Left hindlimb (tissue), 1 donor: ENCODE data around the gene TENM4.

ENCODE experiments used
- DNase-seq: peaks from one replicate; pipeline ENCODE4 v3.0.0-alpha.2; 2018

Gene TENM4

DNA sequence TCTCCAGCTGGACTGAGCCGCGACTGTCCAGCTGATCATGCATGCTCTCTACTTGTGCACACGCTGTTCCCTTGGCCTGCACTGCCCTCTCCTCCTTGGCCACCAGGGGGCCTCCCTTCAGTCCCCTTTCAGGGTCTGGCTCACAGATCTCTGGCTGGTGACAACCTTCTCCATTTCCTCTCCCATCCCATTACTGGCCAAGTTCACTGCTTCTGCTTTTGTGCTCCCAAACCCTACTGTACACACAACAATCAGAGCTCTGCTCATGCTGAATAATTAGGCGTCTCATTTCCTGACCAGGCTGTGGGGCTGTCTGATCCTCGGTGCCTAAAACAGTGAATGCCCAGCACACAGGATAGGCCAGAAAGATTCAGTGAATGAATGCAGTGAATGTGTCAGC, 642.2 kb downstream of the TENM4 start:
- DNase-seq: peak; percentile 69

DNA sequence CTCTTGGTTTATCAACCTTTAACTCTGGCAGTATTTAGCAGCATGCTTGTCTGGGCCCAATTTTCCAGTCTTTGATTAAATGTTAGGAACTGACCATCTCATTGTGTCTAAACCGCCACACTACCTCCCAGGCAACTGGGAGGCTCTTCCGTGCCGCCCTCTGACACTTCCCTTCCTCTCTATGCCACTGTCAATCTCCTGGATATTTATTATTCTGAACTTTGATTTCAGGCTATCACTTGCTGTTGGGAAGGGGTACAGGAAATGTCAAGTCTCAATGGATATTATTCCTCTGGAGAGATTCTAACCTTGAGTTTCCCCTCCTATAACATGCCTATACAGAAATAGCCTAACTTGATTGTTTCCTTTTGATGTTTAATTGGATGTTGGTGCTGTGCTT, 643.3 kb downstream of the TENM4 start:
- no peak for DNase-seq

DNA sequence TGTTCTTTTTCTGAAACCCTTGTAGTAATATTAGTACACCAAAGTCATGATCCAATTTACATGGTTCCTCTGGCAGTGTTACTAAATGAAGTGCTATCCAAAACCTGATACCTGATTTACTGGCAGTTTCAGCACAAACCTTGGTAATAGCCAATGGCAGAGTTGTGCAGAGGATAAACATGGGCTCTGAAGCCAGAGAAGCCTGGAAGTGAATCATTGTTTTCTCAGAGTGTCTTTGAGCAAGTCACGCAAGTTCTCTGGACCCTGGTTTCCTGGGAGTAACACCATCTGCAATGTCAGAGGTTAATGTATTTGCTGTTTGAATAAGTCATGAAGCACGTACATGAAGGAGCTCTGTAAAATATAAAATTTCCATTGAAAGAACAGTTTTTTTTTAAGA, 643.9 kb downstream of the TENM4 start:
- DNase-seq: no peak

DNA sequence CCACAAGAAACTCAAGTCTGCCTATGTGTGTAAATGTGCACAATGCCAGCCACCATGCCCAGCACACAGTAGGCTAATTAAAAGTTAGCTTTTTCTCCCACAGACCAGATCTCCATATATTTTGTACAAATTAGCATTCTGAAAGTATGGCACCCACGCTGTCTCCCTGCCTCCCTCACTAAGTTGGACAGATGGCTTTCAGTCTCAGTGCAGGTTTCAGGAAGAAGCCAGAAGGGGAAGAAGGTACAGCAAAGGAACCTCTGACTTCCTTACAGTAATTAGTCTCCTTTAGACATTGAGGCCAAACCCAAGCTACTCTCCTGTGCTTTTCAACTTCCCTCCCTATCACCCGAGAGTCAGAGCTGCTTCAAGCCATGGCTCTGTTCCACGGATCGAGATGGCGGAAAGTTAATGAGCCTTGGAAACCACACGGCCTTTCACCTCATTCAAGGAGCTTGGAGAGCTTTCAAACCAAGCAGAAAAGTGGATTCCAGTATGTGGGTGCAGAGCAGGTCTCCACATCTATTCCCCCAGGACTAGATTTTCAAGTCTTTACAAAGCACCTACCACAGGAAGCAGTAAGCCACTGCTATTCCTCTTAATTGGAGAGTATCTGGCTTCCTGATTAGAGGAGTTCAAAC, 645.1 kb downstream of the TENM4 start:
- no peak for DNase-seq

DNA sequence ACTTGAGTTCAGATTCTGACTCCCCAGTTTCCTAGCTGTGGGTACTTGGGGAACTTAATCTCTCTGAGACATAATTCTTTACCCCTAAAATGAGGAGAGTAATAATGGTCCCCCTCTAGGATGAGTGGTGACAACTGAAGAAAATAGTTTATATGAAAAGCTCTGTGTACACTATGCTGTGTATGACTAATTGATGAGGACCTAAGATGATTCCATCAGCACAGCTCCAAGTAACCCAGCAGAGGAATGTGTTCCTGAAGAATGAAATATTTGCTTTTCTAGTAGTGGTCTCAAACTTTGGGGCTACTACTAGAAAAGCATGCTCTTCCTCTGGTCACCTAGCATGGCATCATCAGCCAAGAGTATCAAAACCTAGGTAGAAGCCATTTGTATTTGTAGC, 648.9 kb downstream of the TENM4 start:
- no peak for DNase-seq

DNA sequence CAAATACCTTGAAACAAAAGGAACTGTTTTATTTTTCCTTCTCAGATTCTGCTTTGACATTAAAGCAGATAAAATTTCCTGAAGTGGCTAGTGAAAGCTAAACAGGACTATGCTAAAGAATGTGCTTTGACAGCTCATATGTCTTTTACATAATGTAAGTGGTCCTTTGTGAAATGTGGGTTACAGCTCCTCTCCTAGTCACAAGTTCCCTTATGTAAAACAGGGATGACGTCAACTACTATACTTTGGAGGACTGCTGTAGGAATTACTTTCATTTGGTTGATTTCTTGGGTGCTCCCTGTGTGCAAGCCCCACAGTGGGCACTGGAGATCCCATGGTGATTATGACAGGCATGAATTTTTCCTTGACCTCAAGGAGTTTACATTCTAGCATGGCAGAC, 649.6 kb downstream of the TENM4 start:
- no peak for DNase-seq

DNA sequence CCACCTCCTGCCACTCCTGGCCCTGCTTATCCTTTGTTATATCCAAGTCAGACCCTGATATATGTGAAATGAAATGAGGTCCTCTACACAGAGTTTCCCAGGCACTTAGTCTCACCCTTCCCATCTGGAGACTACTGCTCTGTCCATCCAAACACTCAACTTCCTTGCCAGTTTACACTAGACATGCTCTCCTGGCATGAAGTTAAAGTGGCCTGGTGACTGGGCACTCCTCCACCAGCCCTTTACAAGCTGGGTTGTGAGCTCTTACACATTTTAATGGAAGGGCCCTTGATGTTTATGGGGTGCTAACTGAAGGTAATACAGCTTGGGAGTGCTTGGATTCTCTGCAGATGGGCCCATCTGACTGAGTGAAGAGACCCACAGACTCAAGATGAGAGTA, 650.0 kb downstream of the TENM4 start:
- DNase-seq: no peak

DNA sequence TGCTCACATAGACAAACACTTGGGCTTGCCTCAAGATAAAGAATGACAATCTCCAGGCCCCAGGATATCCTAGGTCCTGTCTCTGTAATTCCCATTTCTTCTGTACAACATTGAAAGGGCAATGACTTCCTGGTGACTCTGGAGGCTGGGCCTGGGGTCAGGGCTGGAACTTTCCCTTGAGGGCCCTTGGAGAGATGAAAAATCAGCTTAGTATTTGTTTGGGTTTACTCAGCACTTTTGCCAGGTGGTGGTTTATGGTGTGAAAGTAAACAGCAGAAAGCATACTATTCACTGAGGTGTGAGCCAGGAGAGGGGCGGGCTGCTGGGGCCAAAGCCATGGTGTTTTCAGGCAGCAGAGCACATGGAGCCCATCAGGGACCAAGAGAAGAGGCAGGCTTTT, 651.5 kb downstream of the TENM4 start:
- no peak for DNase-seq

DNA sequence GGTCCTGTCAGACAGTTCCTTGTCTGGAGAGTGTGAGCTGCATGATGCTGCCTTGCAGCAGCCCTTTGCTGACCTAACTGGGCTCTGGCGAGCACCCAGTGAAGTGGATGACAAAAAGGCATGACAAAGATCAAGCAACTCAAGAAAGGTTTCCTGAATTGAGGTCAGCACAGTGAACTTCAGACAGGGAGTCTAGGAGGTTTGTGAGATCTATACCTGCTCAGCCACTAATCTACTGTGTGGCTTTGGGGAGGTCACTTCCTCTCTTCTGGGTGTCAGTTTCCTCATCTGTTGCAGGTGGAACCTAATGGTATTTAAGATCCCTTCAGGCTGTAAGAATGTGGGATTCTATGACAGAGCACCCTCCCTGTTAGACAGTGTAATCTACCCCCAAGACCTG, 652.3 kb downstream of the TENM4 start:
- DNase-seq: no peak

DNA sequence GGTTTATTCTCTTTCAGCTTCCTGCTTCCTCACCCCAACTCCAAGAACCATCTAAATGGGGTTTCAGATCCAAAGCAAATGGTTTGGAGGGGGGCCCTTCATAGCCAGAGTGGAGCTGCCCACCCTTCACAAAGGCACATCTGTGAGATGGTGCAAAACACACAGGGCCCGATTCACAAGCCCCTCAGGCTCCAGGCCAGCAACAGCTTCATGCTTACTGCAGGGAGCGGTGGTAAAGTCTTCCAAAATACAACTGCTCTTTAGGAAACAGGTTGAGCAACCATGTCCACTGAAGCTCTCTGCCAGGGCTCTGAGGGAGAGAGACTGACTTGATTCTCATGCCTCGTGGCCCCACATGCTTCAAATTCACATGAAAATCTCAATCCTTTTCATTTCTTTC, 653.1 kb downstream of the TENM4 start:
- peak; percentile 50 for DNase-seq

DNA sequence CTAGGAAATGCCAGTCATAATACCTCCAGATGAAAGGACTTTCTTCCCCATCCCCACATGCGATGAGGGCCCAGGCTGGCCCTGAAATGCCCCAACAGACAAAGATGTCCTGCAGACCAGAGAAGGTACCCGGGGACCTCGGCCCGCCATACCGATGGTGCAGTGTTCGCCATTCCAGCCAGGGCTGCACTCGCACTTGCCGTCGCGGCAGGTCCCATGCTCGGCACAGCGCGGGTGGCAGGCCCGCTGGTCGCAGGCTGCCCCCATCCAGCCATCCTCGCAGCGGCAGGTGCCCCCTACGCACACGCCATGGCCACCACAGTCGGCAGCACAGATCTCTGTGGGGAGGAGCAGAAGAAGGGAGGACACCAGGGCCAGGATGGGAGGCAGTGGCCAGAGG, 654.1 kb downstream of the TENM4 start:
- DNase-seq: no peak

DNA sequence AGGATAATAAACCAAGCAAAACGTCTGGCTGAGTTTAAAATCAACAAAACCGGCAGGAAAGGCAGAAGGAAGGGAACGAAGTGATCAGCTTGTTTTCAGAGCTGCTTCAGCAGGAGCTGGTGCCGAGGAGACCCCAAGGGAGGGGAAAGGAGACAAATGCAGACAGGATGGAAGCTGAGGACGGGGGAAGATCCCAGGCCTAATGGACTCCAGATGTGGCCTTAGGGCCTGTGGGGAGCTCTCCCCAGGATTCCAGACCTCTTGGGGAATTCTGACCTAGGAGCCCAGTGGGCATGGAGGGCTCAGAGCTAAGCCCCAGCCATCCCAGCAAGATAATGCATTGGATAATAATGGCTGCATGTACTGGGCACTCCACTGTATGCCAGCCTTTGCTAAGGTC, 654.7 kb downstream of the TENM4 start:
- no peak for DNase-seq

DNA sequence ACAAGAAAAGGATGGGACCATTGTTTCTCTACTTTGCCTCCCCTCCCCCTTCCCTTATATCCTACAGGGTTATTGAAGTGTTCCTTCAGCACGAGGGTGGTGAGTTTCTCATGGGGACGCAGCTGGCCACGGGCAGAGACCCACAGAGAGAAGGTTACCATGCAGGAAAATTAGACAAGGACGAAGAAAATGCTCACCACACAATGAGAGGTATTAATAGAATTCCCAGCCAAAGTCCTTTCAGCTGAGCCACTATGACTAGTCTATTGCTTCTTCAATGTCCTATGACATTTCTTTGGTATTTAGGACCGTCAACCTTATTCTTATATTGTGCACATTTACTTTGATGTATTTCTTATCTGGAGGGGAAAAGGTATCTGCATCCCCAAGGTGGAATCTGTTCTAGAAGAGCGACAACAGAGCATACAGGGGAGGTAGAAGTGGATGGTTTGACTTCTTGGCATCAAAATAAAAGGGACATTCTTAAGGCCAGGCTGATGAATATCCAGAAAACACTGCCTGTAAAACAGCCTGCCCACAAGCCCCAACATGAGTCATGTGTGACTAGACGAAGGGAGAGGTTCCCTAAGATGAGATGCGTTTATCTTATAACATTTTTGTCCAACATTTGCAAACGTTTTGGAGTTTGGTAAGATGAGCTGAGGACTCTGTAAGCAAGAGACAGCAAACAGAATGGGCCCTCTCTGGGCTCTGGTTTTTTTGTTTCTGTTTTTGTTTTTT, 656.3 kb downstream of the TENM4 start:
- DNase-seq: no peak

DNA sequence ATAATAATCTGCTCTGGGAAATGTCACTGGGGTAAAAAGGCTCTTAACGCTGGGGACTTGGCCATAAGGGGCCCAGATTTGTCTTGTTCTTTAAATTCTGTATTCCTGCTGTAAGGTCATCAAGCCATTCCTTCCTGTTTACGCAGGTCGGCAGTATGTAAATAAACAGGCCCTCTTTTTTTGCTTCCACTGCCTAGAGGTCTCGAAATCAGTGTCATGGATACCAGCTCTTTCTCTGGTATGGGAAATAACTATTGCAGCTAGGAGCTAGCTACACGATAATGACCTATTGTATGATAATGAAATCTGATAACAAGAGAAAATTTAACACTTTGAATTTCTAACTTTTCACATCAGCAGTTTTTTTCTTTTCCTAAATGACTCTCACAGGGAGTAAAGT, 657.0 kb downstream of the TENM4 start:
- DNase-seq: no peak

DNA sequence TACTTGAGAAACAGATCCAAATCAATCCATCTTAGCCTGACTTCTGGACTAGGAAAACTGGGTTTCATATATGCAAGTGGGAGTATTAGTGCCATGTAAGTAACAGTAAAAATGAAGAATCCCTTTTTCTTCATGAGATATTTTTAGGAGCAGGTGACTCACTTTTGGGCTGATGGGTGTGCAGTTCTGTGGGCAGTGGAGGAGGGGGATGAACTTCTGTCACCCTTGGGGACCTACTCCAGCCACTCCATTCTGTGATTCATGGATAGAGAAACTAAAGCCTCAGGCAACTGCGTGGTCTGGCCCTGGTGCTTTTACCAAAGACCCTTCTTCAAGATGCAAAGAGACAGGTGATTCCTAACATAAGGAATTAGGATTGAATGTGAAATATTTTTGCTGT, 657.5 kb downstream of the TENM4 start:
- no peak for DNase-seq

DNA sequence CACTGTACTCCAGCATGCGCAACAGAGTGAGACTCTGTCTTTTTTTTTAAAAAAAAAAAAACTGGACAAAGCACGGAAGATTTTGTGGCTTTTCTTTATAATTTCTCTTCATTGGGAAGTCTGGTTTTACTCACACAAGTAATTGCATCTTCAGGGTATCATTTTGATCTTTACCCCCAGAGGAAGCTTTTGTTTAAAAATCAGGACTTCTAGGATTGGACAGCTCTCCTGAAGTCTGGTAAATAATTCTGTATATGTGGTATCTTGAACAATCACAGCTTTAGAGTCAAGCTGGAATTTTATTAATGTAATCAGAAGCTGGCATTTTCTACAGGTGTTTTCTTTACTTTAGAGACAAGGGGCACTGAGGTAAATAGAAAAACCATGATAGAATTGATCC, 658.1 kb downstream of the TENM4 start:
- DNase-seq: no peak

DNA sequence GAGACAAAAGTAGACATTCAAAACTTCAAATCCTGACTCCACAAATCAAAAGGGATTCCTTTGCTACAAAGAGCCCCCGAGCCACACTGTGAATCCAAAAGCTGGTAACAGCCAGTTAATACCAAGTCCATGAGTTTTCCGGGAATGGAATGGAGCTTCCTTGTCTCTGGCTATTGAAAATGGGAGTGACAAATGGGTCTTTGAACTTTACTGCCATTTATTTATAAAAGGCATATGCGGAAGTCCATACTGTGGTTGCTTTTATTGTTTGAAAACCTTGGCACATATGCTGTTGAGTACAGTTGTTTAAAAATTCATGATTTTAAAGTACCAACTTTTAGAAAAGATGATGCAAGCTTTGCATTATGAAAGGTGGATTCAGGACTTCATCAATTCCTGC, 659.9 kb downstream of the TENM4 start:
- DNase-seq: no peak

DNA sequence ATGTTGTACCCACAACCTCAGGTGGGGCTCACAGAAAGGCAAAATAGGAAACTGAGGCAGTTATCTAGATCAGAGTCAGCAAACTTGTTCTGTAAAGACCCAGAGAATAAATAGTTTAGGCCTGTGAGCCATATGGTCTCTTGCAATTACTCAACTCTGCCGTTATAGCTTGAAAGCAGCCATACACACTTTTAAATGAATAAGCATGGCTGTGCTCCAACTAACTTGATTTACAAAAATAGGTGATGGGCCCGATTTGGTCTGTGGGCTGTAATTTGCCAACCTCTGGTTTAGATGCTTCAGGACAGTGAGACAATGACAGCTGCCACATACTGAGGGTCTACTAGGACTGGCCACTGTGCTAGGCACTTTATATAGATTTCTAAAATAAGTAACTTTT, 667.3 kb downstream of the TENM4 start:
- DNase-seq: no peak

DNA sequence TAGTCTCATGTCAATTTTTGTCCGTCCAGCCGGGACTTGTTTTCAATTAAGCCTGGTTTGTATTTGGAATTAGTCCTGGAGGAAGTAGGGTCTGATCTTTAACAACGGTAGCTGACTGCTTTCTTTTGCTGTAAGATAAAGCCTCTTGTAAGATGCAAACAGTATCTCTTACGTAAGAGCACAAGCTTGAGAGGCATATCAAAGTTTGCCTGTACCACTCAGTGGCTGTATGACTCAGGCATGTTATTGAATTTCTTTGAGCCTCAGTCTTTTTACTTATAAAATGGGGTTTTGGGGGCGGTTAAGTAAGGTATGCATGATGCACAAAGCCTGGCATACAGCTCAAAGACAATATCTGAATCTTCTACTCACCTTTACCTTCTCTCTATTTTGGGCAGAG, 667.8 kb downstream of the TENM4 start:
- DNase-seq: no peak

DNA sequence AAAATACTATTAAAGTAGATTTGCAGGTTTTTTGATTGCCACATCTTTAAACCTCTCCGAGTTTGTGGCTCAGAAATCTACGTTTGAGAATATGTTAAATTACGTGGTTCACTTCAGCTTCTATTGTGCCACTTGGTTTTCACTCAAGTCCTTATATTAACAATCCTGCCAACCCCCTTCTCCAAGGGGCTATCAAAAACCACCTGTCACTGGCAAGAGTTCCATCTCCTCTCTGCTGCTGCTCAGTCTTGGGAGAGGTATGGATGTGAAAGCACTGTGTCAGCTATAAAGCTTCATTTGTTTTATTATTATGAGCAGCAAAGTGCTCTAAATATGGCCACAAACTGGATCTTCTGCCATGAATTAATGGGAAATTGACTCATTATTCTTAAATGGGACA, 668.6 kb downstream of the TENM4 start:
- no peak for DNase-seq

DNA sequence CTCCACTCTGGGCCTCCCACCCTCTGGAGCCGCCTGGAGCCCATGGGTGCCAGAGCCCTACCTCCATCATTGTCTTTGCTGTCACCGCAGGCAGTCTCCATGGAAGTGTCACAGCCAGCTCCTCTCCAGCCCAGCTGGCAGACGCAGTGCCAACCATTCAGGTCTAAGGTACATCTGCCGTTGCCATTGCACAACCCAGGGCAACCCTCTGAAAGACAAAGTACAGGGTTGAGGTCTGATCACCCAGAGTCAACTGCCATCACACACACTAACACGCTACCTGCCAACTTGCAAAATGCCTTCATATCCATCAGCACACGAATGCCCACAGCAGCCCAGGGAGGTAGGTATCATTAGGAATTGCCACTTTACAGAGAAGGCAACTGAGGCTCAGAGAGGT, 669.9 kb downstream of the TENM4 start:
- no peak for DNase-seq

DNA sequence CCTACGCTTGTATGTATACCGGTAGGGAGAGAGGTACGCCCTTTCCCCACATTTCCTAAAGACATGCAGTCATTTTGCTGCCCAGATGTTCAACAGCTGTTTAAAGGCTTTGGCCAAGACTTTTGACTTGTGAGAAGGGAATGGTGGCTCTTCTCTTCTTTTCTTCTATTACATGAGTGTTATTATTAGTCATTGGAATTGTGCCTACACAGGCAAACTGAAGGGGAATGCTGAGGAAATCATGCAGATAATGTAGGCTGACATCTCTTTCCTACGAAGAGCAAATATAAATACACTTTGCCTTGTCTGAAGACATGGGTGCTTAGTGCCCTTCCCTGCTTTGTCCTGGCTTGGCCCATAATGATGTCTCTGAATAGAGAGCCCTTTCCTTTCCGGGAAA, 671.9 kb downstream of the TENM4 start:
- DNase-seq: no peak

DNA sequence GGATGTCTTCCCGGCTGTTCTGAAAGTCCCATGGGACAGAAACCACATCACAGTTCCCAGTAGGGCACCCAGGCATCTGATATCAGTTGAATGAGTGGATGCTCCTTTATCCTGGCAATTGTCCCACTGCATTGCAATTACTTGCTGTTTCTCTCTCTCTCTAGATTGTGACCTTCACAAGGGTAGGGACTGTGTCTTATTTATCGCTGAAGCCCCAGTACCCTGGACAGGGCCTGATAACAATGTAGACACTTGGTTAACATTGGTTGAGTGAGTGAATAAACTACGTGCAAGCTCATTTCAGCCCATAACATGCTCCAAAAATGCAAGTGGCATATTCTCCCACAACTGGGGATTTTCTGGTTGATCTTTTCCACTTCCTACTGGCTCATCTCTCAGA, 672.5 kb downstream of the TENM4 start:
- DNase-seq: no peak

DNA sequence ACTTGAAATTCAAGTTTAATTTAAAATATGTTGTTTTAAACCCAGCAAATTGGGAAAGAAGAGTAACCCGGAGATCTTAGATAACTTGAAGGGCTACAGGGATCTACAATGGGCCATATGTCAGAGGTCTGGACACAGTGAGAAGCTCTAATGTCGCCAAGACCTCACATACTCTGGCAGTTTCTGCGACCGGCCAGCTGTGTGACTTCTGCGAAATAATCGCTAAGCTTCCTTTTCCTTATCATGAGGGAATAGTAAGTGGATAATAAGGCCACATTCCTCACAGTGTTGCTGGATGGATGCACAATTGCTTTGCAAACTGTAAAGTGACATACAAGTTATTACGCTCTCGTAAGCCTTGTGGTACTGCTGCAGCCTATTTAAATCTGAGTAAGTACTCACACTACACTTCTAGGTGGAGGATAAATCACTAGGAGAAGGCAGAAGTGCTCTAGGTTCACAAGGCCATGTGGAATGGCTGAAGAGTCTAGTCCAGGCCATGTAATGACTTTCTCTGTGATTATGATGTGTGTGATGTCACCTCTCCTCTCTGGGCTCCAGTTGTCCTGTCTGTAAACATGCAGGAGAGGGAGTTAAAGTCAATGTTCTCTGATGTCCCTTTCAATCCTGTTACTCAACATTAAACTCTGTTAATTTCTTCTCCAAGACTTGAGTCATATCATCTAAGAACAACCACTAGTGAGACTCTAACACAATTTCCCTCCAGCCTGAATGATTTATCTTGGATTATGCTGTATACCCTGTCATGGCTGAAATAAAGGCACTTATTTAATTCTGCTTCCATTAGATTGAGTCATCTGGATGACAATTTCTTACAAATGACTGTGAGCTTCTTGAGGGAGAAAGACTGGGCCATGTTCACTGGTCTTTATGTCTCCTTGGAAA, 673.5 kb downstream of the TENM4 start:
- DNase-seq: no peak
